ENCODE data around the gene PCTP. TPM values are rescaled to one million over a fixed set of nuclear protein-coding genes. Genes with fewer than 3 reads are reported as not detected.

Gene PCTP
- total and polyA plus RNA-seq, 9 of the 15 experiments (the other 6 are each of a cell fraction or from before 2014, with no cell fraction given): 10.9 to 62.3 (median 41.2) TPM

DNA sequence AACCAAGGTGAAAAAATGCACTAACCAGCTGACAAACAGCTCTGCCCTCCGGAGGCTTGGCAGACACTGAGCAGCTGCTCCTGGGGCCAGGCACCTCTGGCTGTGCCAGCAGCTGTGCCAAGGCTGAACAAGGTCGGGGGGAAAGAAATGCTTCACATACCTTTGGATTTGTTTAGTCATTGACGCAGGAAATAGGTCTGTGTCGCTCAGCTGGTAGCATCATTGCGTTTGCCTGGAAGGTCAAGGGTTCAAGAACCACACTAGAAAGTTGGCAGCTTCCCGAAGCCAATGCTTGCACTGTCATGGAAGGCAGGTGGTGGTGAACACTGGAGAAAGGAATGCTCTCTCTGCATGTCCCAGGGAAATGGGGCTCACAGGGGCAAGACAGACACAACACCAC lies 63.5 kb downstream of the PCTP start (continued):
- TF ChIP-seq, protein P1, sequence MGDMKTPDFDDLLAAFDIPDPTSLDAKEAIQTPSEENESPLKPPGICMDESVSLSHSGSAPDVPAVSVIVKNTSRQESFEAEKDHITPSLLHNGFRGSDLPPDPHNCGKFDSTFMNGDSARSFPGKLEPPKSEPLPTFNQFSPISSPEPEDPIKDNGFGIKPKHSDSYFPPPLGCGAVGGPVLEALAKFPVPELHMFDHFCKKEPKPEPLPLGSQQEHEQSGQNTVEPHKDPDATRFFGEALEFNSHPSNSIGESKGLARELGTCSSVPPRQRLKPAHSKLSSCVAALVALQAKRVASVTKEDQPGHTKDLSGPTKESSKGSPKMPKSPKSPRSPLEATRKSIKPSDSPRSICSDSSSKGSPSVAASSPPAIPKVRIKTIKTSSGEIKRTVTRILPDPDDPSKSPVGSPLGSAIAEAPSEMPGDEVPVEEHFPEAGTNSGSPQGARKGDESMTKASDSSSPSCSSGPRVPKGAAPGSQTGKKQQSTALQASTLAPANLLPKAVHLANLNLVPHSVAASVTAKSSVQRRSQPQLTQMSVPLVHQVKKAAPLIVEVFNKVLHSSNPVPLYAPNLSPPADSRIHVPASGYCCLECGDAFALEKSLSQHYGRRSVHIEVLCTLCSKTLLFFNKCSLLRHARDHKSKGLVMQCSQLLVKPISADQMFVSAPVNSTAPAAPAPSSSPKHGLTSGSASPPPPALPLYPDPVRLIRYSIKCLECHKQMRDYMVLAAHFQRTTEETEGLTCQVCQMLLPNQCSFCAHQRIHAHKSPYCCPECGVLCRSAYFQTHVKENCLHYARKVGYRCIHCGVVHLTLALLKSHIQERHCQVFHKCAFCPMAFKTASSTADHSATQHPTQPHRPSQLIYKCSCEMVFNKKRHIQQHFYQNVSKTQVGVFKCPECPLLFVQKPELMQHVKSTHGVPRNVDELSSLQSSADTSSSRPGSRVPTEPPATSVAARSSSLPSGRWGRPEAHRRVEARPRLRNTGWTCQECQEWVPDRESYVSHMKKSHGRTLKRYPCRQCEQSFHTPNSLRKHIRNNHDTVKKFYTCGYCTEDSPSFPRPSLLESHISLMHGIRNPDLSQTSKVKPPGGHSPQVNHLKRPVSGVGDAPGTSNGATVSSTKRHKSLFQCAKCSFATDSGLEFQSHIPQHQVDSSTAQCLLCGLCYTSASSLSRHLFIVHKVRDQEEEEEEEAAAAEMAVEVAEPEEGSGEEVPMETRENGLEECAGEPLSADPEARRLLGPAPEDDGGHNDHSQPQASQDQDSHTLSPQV (IDR thresholded peaks at IDR 0.05): peak; percentile 56; the same call in 1 of the 2 replicates
- no peak for TF ChIP-seq ETS1 (conservative IDR thresholded peaks at IDR 0.05; ENCODE audit: control insufficient read depth, low read depth, low read length)
- no peak for TF ChIP-seq HDAC8 (tag; IDR thresholded peaks at IDR 0.05)
- TF ChIP-seq YY1 (IDR thresholded peaks at IDR 0.05; ENCODE audit: borderline replicate concordance in 1 of 3, control insufficient read depth in 1 of 3, extremely low read depth in 1 of 3, insufficient read depth in 3 of 3, insufficient read length in 1 of 3, insufficient replicate concordance in 2 of 3, low read depth in 1 of 3, low read length in 2 of 3): no peak
- no peak for TF ChIP-seq HDAC2 (IDR thresholded peaks at IDR 0.05)
- no peak for TF ChIP-seq ELF2 (CRISPR knock-in tag; IDR thresholded peaks at IDR 0.05)
- no peak for TF ChIP-seq ZNF175 (CRISPR knock-in tag; IDR thresholded peaks at IDR 0.05; ENCODE audit: low read depth)
- no peak for TF ChIP-seq CEBPB (tag; IDR thresholded peaks at IDR 0.05)
- TF ChIP-seq PHF21A (IDR thresholded peaks at IDR 0.05; ENCODE audit: borderline replicate concordance, low read depth): no peak
- no peak for TF ChIP-seq HDGF (IDR thresholded peaks at IDR 0.05)
- TF ChIP-seq ZNF57 (CRISPR knock-in tag; IDR thresholded peaks at IDR 0.05): no peak
- TF ChIP-seq ZNF740 (CRISPR knock-in tag; IDR thresholded peaks at IDR 0.05): no peak
- TF ChIP-seq ZNF740 (tag; IDR thresholded peaks at IDR 0.05): 0 out of 4 replicates have a peak, but pooled peaks of 1 of the 2 experiments have one; percentile 23
- no peak for TF ChIP-seq CBX1 (IDR thresholded peaks at IDR 0.05; ENCODE audit: low read depth)
- no peak for TF ChIP-seq RBM17 (IDR thresholded peaks at IDR 0.05; ENCODE audit: borderline replicate concordance, low read depth, low read length)
- no peak for TF ChIP-seq TAF9B (IDR thresholded peaks at IDR 0.05; ENCODE audit: partially characterized antibody)
- TF ChIP-seq PRPF4 (IDR thresholded peaks at IDR 0.05; ENCODE audit: insufficient read depth, low read depth, low read length, poor library complexity, severe bottlenecking): no peak
- no peak for TF ChIP-seq MNT (conservative IDR thresholded peaks at IDR 0.05)
- no peak for TF ChIP-seq NCOA1 (IDR thresholded peaks at IDR 0.05; ENCODE audit: low read depth)
- TF ChIP-seq GATA2 (CRISPR knock-in tag; IDR thresholded peaks at IDR 0.05): no peak
